GM21737 (cell line): Measurements from ENCODE around the gene LILRA6.

Experiments
- ATAC-seq: cut with Tn5 transposase; IDR thresholded peaks from one replicate; pipeline ENCODE4 v1.9.1; 2021; ENCODE audit warnings: mild to moderate bottlenecking, moderate library complexity; ENCODE audit not compliant: unreplicated experiment

LILRA6 gene

DNA sequence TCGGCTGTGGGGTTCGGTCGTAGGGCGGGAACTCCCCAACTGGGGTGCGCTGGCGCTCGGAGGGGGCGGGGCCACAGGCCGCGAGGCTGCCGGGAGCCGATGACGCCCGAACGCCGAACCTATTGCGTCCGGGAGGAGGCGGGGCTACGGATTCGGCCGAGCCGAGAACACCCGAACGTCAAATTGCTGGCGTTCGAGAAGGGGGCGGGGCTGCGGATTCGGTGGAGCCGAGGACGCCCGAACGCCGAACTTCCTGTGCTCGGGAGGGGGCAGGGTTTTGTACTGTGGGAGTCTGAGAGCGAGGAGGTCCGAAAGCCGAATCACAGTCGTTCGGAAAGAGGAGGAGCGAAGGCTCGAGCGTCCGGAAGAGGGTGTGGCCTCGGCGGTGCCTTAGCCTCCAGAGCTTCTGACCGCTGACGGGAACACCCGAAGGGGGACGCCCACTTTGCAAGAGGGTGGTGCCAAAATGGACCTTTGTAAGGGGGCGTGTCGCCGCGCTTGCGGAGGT, 52.0 kb downstream of the LILRA6 start:
- peak; percentile 42 for ATAC-seq

DNA sequence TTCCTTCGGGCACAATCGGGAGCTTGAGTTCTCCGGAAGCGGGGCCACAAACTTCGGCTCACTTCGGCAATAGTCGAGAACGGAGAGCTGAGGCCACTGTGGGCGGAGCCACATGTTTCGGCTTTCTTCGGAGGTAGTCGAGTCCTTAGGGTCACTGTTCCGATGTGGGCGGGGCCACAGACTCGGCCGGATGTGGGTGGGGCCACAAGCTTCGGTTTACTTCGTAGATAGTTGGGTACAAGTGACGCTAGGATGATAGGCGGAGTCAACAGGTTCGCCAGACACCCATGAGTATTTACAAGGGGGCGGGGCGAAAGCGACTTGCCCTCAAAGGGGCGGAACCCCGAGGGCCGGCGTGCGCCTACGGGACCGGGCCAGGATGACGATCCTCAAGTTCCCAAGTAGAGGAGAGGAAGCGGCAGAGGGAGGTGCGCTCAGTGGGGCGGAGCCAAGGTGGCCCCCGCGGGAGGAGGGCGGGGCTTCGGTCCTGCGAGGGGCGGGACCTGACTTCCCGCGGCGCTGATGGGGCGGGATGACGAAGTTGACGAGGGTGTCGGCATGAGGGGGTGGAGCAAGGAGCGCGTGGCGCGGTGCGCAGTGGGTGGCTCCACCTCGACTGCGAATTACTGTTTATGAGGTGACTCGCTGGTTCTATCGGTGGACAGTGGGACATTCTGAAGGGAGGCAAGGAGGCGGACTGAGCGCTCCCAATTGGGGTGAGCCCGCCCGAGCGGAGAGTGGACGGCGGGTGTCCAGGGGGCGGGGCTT, 52.7 kb downstream of the LILRA6 start:
- ATAC-seq: peak; percentile 45

DNA sequence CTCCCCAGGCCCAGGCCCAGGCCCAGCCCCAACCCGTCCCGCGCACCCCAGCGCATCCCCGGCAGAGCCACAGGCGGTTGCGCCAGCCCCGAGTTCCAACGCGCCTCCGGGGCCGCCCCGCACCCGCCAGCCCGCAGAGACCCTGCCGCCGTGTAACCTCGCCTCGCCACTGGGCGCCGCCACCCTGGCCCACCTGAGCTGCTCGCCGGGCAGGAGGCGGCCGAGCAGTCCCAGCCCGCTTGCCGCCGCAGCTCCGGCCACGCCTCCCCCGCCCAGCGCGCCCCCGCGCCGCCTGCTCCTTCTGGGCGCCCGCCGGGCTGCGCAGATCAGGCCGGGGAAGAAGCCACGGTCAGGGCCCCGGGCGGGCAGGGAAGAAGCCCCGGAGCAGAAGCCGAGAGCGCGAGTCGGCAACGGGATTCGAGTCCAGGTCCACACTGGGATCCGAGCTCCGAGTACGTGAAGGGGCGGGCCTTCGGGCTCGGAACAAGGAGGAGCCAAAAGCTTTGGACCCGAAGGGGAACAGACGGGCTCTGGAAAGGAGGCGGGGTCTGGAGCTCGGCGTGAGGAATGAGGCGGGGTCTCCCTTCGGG, 53.4 kb downstream of the LILRA6 start, which contains the start of gene MBOAT7:
MBOAT7 (minus strand) TSS at position 436 of the 590 bp plus-strand sequence. CDS start 1,072 bp downstream, outside the sequence.
- peak; percentile 17 for ATAC-seq

DNA sequence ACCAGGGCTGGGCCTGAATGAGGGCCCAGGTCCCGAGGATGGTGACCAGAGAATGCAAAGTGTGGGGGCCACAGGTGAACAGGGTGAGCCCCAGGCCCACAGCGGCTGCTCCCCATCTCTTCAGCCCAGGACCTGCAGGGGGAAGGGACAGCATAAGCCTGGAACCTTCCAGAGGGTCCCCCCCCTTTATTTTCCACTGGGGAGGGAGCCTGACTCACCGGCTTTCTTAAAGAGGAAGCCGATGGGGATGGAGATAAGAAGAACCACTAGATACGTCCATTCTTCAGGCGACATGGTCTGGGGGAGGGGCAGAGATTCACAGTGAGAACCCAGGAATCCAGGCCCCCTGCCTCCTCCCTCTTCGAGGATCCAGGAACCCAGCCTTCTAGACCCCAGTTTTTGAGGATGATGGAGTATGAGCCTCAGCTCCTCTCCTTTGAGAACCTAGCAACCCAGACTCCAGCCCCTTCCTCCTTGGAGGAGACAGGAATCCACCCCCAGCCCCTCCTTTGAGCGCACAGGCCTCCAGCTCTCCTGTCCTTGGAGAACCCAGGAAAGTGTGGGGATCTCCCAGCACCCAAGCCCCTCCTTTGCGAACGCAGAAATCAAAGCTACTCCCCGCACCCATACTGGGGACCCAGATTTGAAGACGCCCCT, 54.2 kb downstream of the LILRA6 start:
- ATAC-seq: no peak

DNA sequence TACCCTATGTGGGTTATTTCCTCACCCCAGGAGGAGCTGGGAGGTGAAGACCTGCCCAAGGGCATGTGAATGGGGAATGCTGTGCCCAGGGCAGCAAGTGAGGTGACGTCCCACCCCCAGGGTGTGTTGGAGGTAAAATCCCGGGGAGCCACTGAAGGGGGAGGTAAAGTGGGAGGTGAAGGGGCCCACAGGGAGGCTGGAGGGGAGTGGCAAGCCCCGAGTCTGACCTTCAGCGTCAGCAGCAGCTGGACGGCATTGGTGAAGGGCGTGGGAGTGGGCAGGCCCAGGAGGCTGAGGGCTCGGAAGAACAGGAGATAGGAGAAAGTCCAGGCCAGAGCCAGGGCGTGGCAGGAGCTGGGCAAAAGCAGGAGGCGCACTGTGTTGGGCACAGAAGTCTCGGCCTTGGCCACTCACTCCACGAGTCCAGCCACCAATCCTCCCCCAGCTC, 55.6 kb downstream of the LILRA6 start:
- no peak for ATAC-seq
